Thyroid gland (tissue), 4 donors: ENCODE results near the gene C1QTNF8. TPM values are rescaled to one million over a fixed set of nuclear protein-coding genes. Genes with fewer than 3 reads are reported as not detected.

ENCODE experiments used
- DNase-seq, 2 donors: peaks; one replicate each; pipeline ENCODE4 v3.0.0-alpha.2; 2019
- H3K27ac ChIP-seq, 3 donors: fragments of 200-600 bp; sonication (generic); 1 replicate in 2 of 3; 2 replicates in 1 of 3; pipeline ENCODE4 v1.5.1; 2016 to 2019; ENCODE audit warnings: mild to moderate bottlenecking in 1 of 3, moderate library complexity in 1 of 3
- H3K27me3 ChIP-seq: fragments of 200-600 bp; sonication (generic); one replicate; pipeline ENCODE4 v1.5.1; 2019
- H3K36me3 ChIP-seq, 2 donors: fragments of 200-600 bp; sonication (generic); one replicate each; pipeline ENCODE4 v1.5.1; 2016 to 2019
- H3K4me1 ChIP-seq, 2 donors: fragments of 200-600 bp; sonication (generic); one replicate each; pipeline ENCODE4 v1.5.1; 2017 to 2019
- H3K4me3 ChIP-seq, 3 donors: fragments of 200-600 bp; sonication (generic); replicated peaks in 1 of 3; 1 replicate in 2 of 3; 2 replicates in 1 of 3; pipeline ENCODE4 v1.5.1; 2016; ENCODE audit warnings: mild to moderate bottlenecking in 1 of 3
- H3K9me3 ChIP-seq: fragments of 200-600 bp; sonication (generic); one replicate; pipeline ENCODE4 v1.5.1; 2017
- CTCF ChIP-seq, 6 experiments: fragments of 200-600 bp in 3 of 6; fragments of 450-650 bp in 3 of 6; sonication (generic) in 3 of 6; IDR thresholded peaks; one replicate each; pipeline ENCODE4 v1.5.1; 2016 to 2019; ENCODE audit warnings: antibody characterized with exemption in 6 of 6, mild to moderate bottlenecking in 2 of 6, inconsistent platforms in 1 of 6, moderate library complexity in 1 of 6
- POLR2A ChIP-seq, 2 donors: fragments of 450-650 bp; IDR thresholded peaks; one replicate each; pipeline ENCODE4 v1.6.1; 2017; ENCODE audit warnings: antibody characterized with exemption in 2 of 2, mild to moderate bottlenecking in 2 of 2, moderate library complexity in 1 of 2
- WGBS, 2 donors: methylation state at CpG; one replicate each; pipeline ENCODE4 v1.1.5; 2017; 5-methylcytosine and 5-hydroxymethylcytosine counted together
- intact Hi-C: fragments of 100-400 bp; cut with DNase I; formaldehyde crosslinking; loops from one replicate; pipeline ENCODE4 v1.15.1; 2023
- total RNA-seq, 4 donors: library from RNA; depleted of rRNA; stranded (reverse); fragments of >200 nt; gene quantifications; one replicate each; pipeline ENCODE4 v1.2.3, GENCODE V29; 2016

Gene C1QTNF8
- total RNA-seq, 4 donors from 2014 or later: not detected

DNA sequence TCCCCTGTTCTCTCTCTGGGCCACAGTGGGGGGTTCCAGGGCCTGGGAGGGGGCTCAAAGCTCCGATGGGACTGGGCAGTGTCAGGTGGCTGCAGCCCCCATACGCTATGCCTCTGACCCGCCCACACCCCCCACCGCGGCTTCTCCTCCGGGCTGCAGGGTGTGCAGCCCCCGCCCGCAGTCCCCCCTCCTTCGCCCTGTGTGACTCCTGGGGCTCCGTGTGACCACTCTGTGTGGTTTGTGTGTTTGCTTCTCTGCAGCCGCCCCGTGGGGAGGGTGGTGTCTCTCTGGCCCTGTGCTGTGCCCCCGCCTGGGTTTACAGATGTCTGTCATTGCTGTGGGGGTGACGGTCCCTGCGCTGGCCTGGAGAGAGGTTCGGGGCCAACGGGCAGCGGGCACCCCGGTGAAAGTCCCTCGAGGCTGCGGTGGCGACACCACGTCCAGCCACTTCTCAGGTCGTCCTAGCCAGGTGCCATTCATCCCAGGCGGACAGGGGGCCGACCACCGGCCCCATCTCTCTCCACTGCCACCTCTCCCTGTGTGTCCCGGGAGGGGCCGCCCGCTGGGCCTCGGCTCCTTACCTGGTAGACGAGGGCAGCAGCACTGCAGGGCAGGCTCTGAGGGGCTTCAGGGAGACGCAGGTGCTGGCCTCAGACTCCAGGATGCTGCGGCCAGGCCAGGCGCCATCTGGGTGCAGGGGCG is 18.0 kb downstream of the C1QTNF8 start:
- Histone ChIP-seq H3K36me3 (no peaks in the 10 kb centered on the region), H3K9me3 (no peaks in the 10 kb centered on the region), H3K27ac (no peak overlapping the region), H3K27me3 (peaks cover 2% of the 10 kb centered on the region), H3K4me1 (no peaks in the 10 kb centered on the region), H3K4me3 (no peak overlapping the region)
- no peak for DNase-seq
- WGBS, 2 donors: 69% methylated on average over 14 to 30 of the region's 36 CpGs
- intact Hi-C loops: no loop called here
- TF ChIP-seq POLR2A (IDR thresholded peaks at IDR 0.05) (no peak), CTCF (IDR thresholded peaks at IDR 0.05) (no peak)

DNA sequence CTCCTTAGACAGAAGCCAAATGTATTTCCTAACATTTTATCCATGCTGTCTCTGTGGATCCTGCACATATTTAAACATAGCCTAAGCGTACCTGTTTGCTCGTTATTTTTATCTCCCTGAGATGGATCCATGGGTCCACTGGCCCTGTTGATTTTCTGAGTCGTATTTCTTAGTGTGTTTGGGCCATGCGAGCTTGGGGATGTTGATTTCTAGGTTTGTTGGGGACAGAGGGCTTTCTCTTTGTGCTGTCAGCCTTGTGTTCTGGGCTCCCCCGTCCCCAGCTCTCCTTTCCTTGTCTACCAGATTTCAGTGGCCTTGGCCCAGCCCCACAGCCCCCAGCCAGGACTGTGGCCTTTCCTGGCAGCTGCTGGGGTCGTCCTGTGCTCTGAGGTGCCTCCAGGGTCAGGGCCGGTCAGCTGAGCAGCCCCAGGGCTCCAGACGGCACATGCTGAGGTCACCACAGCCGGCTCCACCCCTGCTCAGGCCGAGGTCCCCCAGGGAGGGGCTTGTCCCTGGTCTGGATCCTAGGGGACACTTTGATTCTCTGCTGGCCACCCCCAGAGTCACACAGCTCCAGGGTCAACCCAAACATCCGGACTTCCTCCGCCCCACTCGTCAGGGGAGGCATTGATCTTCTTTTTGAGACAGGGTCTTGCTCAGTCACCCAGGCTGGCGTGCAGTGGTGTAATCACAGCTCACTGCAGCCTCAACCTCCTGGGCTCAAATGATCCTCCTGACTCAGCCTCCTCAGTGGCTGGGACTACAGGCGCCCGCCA is 19.1 kb downstream of the C1QTNF8 start:
- peaks cover 4% of the 10 kb centered on the region for H3K27me3 ChIP-seq
- H3K4me3 ChIP-seq: no peak overlapping the region
- TF ChIP-seq POLR2A (IDR thresholded peaks at IDR 0.05) (no peak), CTCF (IDR thresholded peaks at IDR 0.05) (no peak)
- H3K36me3 ChIP-seq: no peaks in the 10 kb centered on the region
- intact Hi-C loops: no loop called here
- no peaks in the 10 kb centered on the region for H3K4me1 ChIP-seq
- DNase-seq: no peak
- no peak overlapping the region for H3K27ac ChIP-seq
- WGBS, 2 donors: 43 to 51% methylated on average over 16 of the region's 16 CpGs
- no peaks in the 10 kb centered on the region for H3K9me3 ChIP-seq

DNA sequence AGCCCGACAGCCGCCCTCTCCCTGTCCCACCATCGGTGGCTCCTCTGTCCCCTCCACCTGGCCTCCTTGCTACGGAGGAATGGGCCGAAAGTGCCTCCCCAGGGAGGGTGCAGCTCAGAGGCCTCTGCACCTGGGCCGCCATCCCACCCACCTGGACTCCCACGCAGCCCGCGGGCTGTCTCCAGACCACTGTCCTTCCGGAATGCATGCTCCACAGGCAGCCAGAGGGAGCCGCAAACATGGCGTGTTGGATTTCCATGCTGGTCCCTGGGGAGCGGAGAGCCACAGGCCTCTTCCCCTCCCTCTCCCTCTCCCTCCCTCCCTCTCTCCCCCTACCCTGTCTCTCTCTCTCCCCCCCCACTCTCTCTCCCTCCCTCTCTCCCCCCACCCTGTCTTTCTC is 20.5 kb downstream of the C1QTNF8 start:
- Histone ChIP-seq H3K9me3 (no peaks in the 10 kb centered on the region), H3K27me3 (peaks cover 17% of the 10 kb centered on the region), H3K27ac (no peak overlapping the region), H3K4me1 (no peaks in the 10 kb centered on the region), H3K4me3 (no peak overlapping the region), H3K36me3 (no peaks in the 10 kb centered on the region)
- no peak for TF ChIP-seq POLR2A (IDR thresholded peaks at IDR 0.05)
- TF ChIP-seq CTCF (IDR thresholded peaks at IDR 0.05): no peak
- DNase-seq: no peak
- 60 to 66% methylated on average over 10 to 11 of the region's 13 CpGs for WGBS, 2 donors
- intact Hi-C loops: no loop called here

DNA sequence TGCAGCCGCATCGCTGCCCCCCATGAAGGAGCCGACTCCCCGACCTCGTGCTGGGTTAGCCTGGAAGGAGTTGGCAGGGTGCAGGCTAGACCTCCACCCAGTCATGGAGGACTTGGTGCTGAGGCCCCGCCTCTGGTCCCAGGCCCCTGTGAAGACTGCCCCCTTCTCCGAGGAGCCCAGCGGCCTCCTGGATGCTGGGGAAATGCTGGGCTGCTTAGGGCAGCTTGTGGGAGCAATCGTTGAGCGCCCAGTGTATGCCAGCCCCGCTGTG is 21.7 kb downstream of the C1QTNF8 start:
- Histone ChIP-seq H3K36me3 (no peaks in the 10 kb centered on the region), H3K27ac (no peak overlapping the region), H3K4me3 (no peak overlapping the region), H3K27me3 (peaks cover 17% of the 10 kb centered on the region), H3K4me1 (no peaks in the 10 kb centered on the region), H3K9me3 (no peaks in the 10 kb centered on the region)
- TF ChIP-seq CTCF (IDR thresholded peaks at IDR 0.05) (no peak), POLR2A (IDR thresholded peaks at IDR 0.05) (no peak)
- 92% methylated on average over 2 of the region's 11 CpGs; no CpG with 5 or more reads in 1 of the 2 donors for WGBS, 2 donors
- DNase-seq: no peak
- intact Hi-C loops: no loop called here
